Measurements from ENCODE around the gene PPP2R5C.

DNA sequence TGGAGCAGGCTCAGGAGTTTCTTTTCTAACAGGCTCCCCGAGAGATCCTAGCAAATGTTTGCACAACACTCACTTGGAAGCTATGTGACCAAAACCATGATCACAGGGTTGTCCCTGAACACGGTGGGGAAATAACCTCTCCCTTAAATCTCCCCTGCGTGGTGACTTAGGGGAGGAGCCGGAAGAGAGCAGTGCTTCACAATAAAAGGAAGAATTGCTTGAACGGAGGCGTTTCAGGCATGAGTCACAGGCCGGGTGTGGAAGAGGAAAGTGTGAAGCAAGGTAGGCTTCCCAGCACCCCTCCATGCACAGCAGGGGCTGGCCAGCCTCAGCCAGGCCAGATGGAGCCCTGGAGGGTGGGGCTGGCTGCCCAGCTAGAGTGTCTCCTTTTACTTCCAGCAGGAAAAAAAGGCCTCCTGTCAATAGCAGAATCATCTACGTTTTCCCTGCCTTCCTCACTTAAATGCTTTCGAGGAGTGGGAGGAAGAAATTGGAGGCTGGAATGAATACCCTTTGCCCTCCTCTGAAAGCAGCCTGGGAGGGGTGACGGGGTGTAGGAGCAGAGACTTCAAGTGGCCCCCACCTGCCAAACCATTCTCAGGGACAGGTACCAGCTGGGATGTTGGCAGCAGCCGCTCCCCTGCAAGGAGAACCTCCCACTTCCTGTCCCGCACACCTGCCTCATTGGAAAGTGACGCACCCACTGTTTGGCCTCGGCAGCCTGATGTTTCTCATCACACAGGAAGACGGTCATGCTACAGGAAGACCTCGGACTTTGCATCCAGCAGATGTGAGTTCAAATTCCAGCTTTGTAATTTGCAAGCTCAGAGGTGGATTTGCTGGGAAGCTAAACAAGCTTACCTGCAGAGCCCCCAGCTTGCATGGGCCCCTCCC is 30.1 kb upstream of the PPP2R5C start:
- TF ChIP-seq, protein P1, sequence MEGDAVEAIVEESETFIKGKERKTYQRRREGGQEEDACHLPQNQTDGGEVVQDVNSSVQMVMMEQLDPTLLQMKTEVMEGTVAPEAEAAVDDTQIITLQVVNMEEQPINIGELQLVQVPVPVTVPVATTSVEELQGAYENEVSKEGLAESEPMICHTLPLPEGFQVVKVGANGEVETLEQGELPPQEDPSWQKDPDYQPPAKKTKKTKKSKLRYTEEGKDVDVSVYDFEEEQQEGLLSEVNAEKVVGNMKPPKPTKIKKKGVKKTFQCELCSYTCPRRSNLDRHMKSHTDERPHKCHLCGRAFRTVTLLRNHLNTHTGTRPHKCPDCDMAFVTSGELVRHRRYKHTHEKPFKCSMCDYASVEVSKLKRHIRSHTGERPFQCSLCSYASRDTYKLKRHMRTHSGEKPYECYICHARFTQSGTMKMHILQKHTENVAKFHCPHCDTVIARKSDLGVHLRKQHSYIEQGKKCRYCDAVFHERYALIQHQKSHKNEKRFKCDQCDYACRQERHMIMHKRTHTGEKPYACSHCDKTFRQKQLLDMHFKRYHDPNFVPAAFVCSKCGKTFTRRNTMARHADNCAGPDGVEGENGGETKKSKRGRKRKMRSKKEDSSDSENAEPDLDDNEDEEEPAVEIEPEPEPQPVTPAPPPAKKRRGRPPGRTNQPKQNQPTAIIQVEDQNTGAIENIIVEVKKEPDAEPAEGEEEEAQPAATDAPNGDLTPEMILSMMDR (IDR thresholded peaks at IDR 0.05), result no peak
- no peak for TF ChIP-seq POLR2A (IDR thresholded peaks at IDR 0.05)

Data from testis (tissue), 2 donors.